WTC11 (cell line): ENCODE measurements around the gene TBC1D22A. TPM values are rescaled to one million over a fixed set of nuclear protein-coding genes. Genes with fewer than 3 reads are reported as not detected.

Experiments used
- ATAC-seq: fragments of 200-7000 bp; cut with Tn5 transposase; 2 replicates; pipeline ENCODE4 v1.10.0; 2021; ENCODE audit warnings: mild to moderate bottlenecking, moderate library complexity
- CTCF ChIA-PET: fragments of 300-600 bp; sonication (Branson Sonifier 250); formaldehyde crosslinking; loops from one replicate; lab custom pipeline; 2021; ENCODE audit warnings: antibody characterized with exemption; lab: Charles Lee
- POLR2A ChIA-PET: fragments of 350-600 bp; sonication (Branson Sonifier 250); formaldehyde crosslinking; loops from one replicate; lab custom pipeline; 2021; ENCODE audit warnings: antibody characterized with exemption; lab: Charles Lee
- DNase-seq: peaks from one replicate; pipeline ENCODE4 v3.0.0; 2021; ENCODE audit warnings: low spot score
- H3K27ac Mint-ChIP-seq: 2 replicates; pipeline ENCODE4 v1.8.0; 2021; ENCODE audit warnings: mixed read lengths
- H3K27me3 Mint-ChIP-seq: 2 replicates; pipeline ENCODE4 v1.8.0; 2021; ENCODE audit warnings: low read depth, mild to moderate bottlenecking, moderate library complexity, mixed read lengths
- H3K36me3 Mint-ChIP-seq: 2 replicates; pipeline ENCODE4 v1.8.0; 2021; ENCODE audit warnings: mixed read lengths
- H3K4me1 Mint-ChIP-seq: 2 replicates; pipeline ENCODE4 v1.8.0; 2022; ENCODE audit warnings: mixed read lengths
- H3K4me3 Mint-ChIP-seq: 2 replicates; pipeline ENCODE4 v1.8.0; 2021; ENCODE audit warnings: mild to moderate bottlenecking, moderate library complexity, mixed read lengths
- H3K9me3 Mint-ChIP-seq: 2 replicates; pipeline ENCODE4 v1.8.0; 2021; ENCODE audit warnings: mixed read lengths
- AFF4 ChIP-seq: sonication (generic); formaldehyde crosslinking; IDR thresholded peaks from 2 replicates; pipeline ENCODE4 v1.8.1; 2023; ENCODE audit warnings: mild to moderate bottlenecking, missing genetic modification reagents, borderline replicate concordance
- ATF3 ChIP-seq: sonication (generic); formaldehyde crosslinking; conservative IDR thresholded peaks from 2 replicates; pipeline ENCODE4 v1.8.1; 2022; ENCODE audit warnings: mild to moderate bottlenecking, missing genetic modification reagents
- GRHL2 ChIP-seq: fragments of 250-450 bp; sonication (Bioruptor Pico); IDR thresholded peaks from 2 replicates; pipeline ENCODE4 v1.8.0; 2022; ENCODE audit warnings: mild to moderate bottlenecking, moderate library complexity; ENCODE audit not compliant: insufficient replicate concordance, severe bottlenecking
- MAX ChIP-seq: sonication (generic); formaldehyde crosslinking; IDR thresholded peaks from 2 replicates; pipeline ENCODE4 v1.8.0; 2022; ENCODE audit warnings: mild to moderate bottlenecking, missing genetic modification reagents
- NFYB ChIP-seq: sonication (generic); formaldehyde crosslinking; conservative IDR thresholded peaks from 2 replicates; pipeline ENCODE4 v1.8.0; 2022; ENCODE audit warnings: low read depth, missing genetic modification reagents
- NR1H2 ChIP-seq: sonication (generic); formaldehyde crosslinking; IDR thresholded peaks from 2 replicates; pipeline ENCODE4 v1.9.0; 2021; ENCODE audit warnings: mild to moderate bottlenecking, moderate library complexity, missing genetic modification reagents
- PRDM15 ChIP-seq: sonication (generic); formaldehyde crosslinking; IDR thresholded peaks from 2 replicates; pipeline ENCODE4 v1.8.0; 2022; ENCODE audit warnings: missing genetic modification reagents
- SMAD4 ChIP-seq: sonication (generic); formaldehyde crosslinking; IDR thresholded peaks from 2 replicates; pipeline ENCODE4 v1.8.0; 2022; ENCODE audit warnings: mild to moderate bottlenecking, missing genetic modification reagents
- ZMAT4 ChIP-seq: fragments of 250-450 bp; sonication (Bioruptor Pico); IDR thresholded peaks from 2 replicates; pipeline ENCODE4 v1.9.0; 2021; ENCODE audit warnings: mild to moderate bottlenecking
- ZNF423 ChIP-seq: fragments of 250-450 bp; sonication (Bioruptor Pico); IDR thresholded peaks from 2 replicates; pipeline ENCODE4 v2.1.2; 2022; ENCODE audit warnings: mild to moderate bottlenecking, moderate library complexity
- total RNA-seq: library from RNA; stranded (reverse); gene quantifications from 3 replicates; pipeline ENCODE4 v1.2.3, GENCODE V29; 2021
- TF ChIP-seq, protein P1 (sequence below): fragments of 200-600 bp; IDR thresholded peaks from 2 replicates; pipeline ENCODE4 v1.8.0; 2022; ENCODE audit warnings: antibody characterized with exemption
- TF ChIP-seq, protein P2 (sequence below): sonication (generic); formaldehyde crosslinking; IDR thresholded peaks from 2 replicates; pipeline ENCODE4 v1.8.0; 2023; ENCODE audit warnings: mild to moderate bottlenecking, missing genetic modification reagents
- TF ChIP-seq, protein P3 (sequence below): sonication (generic); formaldehyde crosslinking; IDR thresholded peaks from 2 replicates; pipeline ENCODE4 v1.8.0; 2023; ENCODE audit warnings: missing genetic modification reagents

Gene TBC1D22A
- total RNA-seq, 1 experiment from 2014 or later, result 18.1 TPM

DNA sequence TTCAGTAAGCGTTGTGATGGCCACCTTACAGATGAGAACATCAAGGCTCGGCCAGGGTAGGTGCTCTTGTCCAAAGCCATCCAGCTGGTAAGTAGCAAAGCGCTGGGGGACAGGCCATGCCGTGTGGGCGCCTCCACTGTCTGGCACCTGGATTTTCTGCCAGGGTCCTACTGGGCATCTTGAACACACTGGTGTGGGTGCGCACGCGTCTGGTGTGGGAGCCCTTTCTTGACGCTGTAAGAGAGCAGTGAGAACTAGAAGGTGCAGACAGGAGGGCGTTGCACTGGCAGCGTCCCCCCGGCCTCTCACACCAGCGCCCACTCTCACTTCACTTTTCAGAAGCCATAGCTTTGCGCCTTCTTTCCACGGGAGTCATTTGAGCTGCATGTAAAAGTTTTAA is 296.6 kb downstream of the TBC1D22A start:
- no peak for ATAC-seq
- no peak for DNase-seq
- Mint-ChIP-seq H3K27ac (peak overlapping the region; percentile 76; the same call in 1 of the 2 replicates), H3K27me3 (no peaks in the 10 kb centered on the region), H3K36me3 (peaks cover 3% of the 10 kb centered on the region; the same call in 1 of the 2 replicates), H3K4me3 (no peak overlapping the region), H3K4me1 (no peaks in the 10 kb centered on the region), H3K9me3 (no peaks in the 10 kb centered on the region)
- TF ChIP-seq, protein P1, sequence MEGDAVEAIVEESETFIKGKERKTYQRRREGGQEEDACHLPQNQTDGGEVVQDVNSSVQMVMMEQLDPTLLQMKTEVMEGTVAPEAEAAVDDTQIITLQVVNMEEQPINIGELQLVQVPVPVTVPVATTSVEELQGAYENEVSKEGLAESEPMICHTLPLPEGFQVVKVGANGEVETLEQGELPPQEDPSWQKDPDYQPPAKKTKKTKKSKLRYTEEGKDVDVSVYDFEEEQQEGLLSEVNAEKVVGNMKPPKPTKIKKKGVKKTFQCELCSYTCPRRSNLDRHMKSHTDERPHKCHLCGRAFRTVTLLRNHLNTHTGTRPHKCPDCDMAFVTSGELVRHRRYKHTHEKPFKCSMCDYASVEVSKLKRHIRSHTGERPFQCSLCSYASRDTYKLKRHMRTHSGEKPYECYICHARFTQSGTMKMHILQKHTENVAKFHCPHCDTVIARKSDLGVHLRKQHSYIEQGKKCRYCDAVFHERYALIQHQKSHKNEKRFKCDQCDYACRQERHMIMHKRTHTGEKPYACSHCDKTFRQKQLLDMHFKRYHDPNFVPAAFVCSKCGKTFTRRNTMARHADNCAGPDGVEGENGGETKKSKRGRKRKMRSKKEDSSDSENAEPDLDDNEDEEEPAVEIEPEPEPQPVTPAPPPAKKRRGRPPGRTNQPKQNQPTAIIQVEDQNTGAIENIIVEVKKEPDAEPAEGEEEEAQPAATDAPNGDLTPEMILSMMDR, result no peak
- TF ChIP-seq MAX (no peak), SMAD4 (CRISPR knock-in tag) (no peak), NR1H2 (no peak), ZNF423 (CRISPR knock-in tag) (no peak), AFF4 (CRISPR knock-in tag) (no peak), ZMAT4 (no peak)
- ChIA-PET POLR2A (no interaction called here), CTCF (no interaction called here)

GRCh38 chr22:47059701-47060161 is 297.3 kb downstream of the TBC1D22A start:
- Mint-ChIP-seq H3K27ac (peak overlapping the region; percentile 76; the same call in 1 of the 2 replicates), H3K4me1 (no peaks in the 10 kb centered on the region), H3K36me3 (peaks cover 3% of the 10 kb centered on the region; the same call in 1 of the 2 replicates), H3K4me3 (no peak overlapping the region), H3K27me3 (no peaks in the 10 kb centered on the region), H3K9me3 (no peaks in the 10 kb centered on the region)
- TF ChIP-seq GRHL2 (CRISPR knock-in tag) (no peak), MAX (no peak), PRDM15 (CRISPR knock-in tag) (no peak), ATF3 (CRISPR knock-in tag) (no peak), NFYB (CRISPR knock-in tag) (no peak)
- TF ChIP-seq, protein P2, sequence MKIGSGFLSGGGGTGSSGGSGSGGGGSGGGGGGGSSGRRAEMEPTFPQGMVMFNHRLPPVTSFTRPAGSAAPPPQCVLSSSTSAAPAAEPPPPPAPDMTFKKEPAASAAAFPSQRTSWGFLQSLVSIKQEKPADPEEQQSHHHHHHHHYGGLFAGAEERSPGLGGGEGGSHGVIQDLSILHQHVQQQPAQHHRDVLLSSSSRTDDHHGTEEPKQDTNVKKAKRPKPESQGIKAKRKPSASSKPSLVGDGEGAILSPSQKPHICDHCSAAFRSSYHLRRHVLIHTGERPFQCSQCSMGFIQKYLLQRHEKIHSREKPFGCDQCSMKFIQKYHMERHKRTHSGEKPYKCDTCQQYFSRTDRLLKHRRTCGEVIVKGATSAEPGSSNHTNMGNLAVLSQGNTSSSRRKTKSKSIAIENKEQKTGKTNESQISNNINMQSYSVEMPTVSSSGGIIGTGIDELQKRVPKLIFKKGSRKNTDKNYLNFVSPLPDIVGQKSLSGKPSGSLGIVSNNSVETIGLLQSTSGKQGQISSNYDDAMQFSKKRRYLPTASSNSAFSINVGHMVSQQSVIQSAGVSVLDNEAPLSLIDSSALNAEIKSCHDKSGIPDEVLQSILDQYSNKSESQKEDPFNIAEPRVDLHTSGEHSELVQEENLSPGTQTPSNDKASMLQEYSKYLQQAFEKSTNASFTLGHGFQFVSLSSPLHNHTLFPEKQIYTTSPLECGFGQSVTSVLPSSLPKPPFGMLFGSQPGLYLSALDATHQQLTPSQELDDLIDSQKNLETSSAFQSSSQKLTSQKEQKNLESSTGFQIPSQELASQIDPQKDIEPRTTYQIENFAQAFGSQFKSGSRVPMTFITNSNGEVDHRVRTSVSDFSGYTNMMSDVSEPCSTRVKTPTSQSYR (CRISPR knock-in tag), result no peak
- TF ChIP-seq, protein P3, sequence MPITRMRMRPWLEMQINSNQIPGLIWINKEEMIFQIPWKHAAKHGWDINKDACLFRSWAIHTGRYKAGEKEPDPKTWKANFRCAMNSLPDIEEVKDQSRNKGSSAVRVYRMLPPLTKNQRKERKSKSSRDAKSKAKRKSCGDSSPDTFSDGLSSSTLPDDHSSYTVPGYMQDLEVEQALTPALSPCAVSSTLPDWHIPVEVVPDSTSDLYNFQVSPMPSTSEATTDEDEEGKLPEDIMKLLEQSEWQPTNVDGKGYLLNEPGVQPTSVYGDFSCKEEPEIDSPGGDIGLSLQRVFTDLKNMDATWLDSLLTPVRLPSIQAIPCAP (CRISPR knock-in tag), result no peak
- no peak for ATAC-seq
- no peak for DNase-seq
- CTCF ChIA-PET, result no interaction called here
- POLR2A ChIA-PET, result interaction anchor here (0.6 kb wide), 1 partner anchor 573 kb away, joined by 4 read pairs; no protein-coding TSS in a partner anchor
